GM12892 (cell line): ENCODE results near the gene NDEL1.

Source experiments
- POLR2A ChIP-seq: IDR thresholded peaks from 2 replicates; pipeline ENCODE4 v1.6.1; 2011; ENCODE audit warnings: low read depth, low read length, control low read depth
- TAF1 ChIP-seq: IDR thresholded peaks from 2 replicates; pipeline ENCODE4 v1.6.1; 2011; ENCODE audit warnings: low read depth, mild to moderate bottlenecking, control low read depth, low read length, borderline replicate concordance

DNA sequence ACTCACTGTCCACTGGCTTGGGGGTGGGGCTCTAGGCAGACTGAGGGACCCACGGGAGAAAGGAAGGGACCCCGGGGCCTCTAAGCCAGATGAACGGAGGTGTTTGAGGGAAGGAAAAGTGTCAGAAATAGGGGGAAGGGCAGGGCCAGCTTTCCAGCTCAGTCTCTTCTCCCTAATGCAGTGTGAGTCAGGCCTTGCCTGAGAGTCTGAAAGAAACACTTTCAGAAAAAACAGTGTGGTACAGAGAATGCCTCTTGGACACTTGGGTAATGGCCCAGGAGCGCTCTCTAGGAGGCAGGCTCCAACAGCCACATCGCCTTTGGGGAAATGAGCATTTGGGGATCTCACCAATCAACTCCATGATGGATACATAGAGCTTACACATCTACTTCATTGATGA lies 46.9 kb downstream of the NDEL1 start:
- TF ChIP-seq TAF1 (no peak), POLR2A (no peak)
